ENCODE measurements around the gene ZDHHC11B.
A peak's percentile ranks its signal among the peaks of the same experiment; 100 is the strongest.

ZDHHC11B gene

GRCh38 chr5:671459-672328 lies 112.8 kb downstream of the ZDHHC11B start:
- Histone ChIP-seq H2AFZ (ENCODE audit: low read length) (no peak overlapping the region), H3K9ac (ENCODE audit: low read depth, low read length, poor library complexity) (no peak overlapping the region), H3K9me3 (replicated peaks in 1 of 2; ENCODE audit: control insufficient read depth in 2 of 2, insufficient read depth in 1 of 2, low read depth in 1 of 2, low read length in 2 of 2) (peaks cover 0 to 2% of the 10 kb centered on the region in 2 donors), H4K91ac (ENCODE audit: low read depth, low read length, poor library complexity) (peak overlapping the region; percentile 99), H3K4me3 (ENCODE audit: low read length in 2 of 2) (peak overlapping the region in 1 of 2 donors; percentile 61), H2BK5ac (ENCODE audit: low read length) (peak overlapping the region; percentile 94), H3K36me3 (replicated peaks in 1 of 2; ENCODE audit: control insufficient read depth in 2 of 2, insufficient read depth in 2 of 2, low read length in 2 of 2) (peaks cover 10 to 15% of the 10 kb centered on the region in 2 donors), H3K4ac (ENCODE audit: low read length) (peak overlapping the region; percentile 56), H2BK15ac (ENCODE audit: low read length) (peak overlapping the region; percentile 30), H4K8ac (ENCODE audit: low read depth, low read length) (no peak overlapping the region), H3K4me2 (ENCODE audit: insufficient read depth, low read length, poor library complexity, severe bottlenecking) (no peak overlapping the region), H3K27me3 (ENCODE audit: control insufficient read depth in 3 of 3, insufficient read depth in 3 of 3, low read depth in 1 of 3, low read length in 3 of 3) (peaks cover 0 to 2% (median 0%) of the 10 kb centered on the region in 3 experiments), H2BK120ac (ENCODE audit: low read depth, low read length) (no peak overlapping the region), H2AK5ac (ENCODE audit: low read depth, low read length) (peak overlapping the region; percentile 94), H3K79me1 (ENCODE audit: low read depth, low read length) (no peaks in the 10 kb centered on the region), H3K18ac (ENCODE audit: low read length) (peak overlapping the region; percentile 61), H3K14ac (ENCODE audit: low read length) (no peak overlapping the region), H3K4me1 (ENCODE audit: control insufficient read depth in 2 of 2, insufficient read depth in 1 of 2, low read depth in 1 of 2, low read length in 2 of 2) (peaks cover 20 to 33% of the 10 kb centered on the region in 2 donors), H3K23ac (ENCODE audit: low read depth, low read length, poor library complexity) (peak overlapping the region; percentile 86), H3K27ac (replicated peaks; ENCODE audit: low read length) (no peak overlapping the region), H2BK12ac (ENCODE audit: low read length) (peak overlapping the region; percentile 60)
- no CpG with 5 or more reads among the region's 27 CpGs for WGBS, 2 donors (ENCODE audit: extremely low coverage in 2 of 2, insufficient read length in 2 of 2, insufficient replicate concordance in 1 of 2)
- DNase-seq (ENCODE audit: low spot score), result peak; percentile 58

- no CpG with 5 or more reads among the region's 33 CpGs for WGBS, 2 donors (ENCODE audit: extremely low coverage in 2 of 2, insufficient read length in 2 of 2, insufficient replicate concordance in 1 of 2)
- H3K27me3 ChIP-seq (ENCODE audit: control insufficient read depth in 3 of 3, insufficient read depth in 3 of 3, low read depth in 1 of 3, low read length in 3 of 3), result no peaks in the 10 kb centered on the region
- no peak overlapping the region for H2AFZ ChIP-seq (ENCODE audit: low read length)
- no peak overlapping the region for H3K4me3 ChIP-seq (ENCODE audit: low read length in 2 of 2)
- H3K9me3 ChIP-seq (replicated peaks in 1 of 2; ENCODE audit: control insufficient read depth in 2 of 2, insufficient read depth in 1 of 2, low read depth in 1 of 2, low read length in 2 of 2), result no peaks in the 10 kb centered on the region
- H3K23ac ChIP-seq (ENCODE audit: low read depth, low read length, poor library complexity), result peak overlapping the region; percentile 43
- H2BK15ac ChIP-seq (ENCODE audit: low read length), result peak overlapping the region; percentile 49
- H3K27ac ChIP-seq (replicated peaks; ENCODE audit: low read length), result no peak overlapping the region
- no peaks in the 10 kb centered on the region for H3K79me1 ChIP-seq (ENCODE audit: low read depth, low read length)
- peak overlapping the region; percentile 66 for H2BK5ac ChIP-seq (ENCODE audit: low read length)
- DNase-seq (ENCODE audit: low spot score), result no peak
- no peak overlapping the region for H2BK120ac ChIP-seq (ENCODE audit: low read depth, low read length)
- peaks cover 20 to 33% of the 10 kb centered on the region in 2 donors for H3K4me1 ChIP-seq (ENCODE audit: control insufficient read depth in 2 of 2, insufficient read depth in 1 of 2, low read depth in 1 of 2, low read length in 2 of 2)
- peak overlapping the region; percentile 48 for H3K18ac ChIP-seq (ENCODE audit: low read length)
- peak overlapping the region; percentile 12 for H4K91ac ChIP-seq (ENCODE audit: low read depth, low read length, poor library complexity)
- peak overlapping the region; percentile 75 for H2AK5ac ChIP-seq (ENCODE audit: low read depth, low read length)
- no peak overlapping the region for H3K4ac ChIP-seq (ENCODE audit: low read length)
- peaks cover 14 to 24% of the 10 kb centered on the region in 2 donors for H3K36me3 ChIP-seq (replicated peaks in 1 of 2; ENCODE audit: control insufficient read depth in 2 of 2, insufficient read depth in 2 of 2, low read length in 2 of 2)
- peak overlapping the region; percentile 22 for H2BK12ac ChIP-seq (ENCODE audit: low read length)
- no peak overlapping the region for H3K9ac ChIP-seq (ENCODE audit: low read depth, low read length, poor library complexity)
- H4K8ac ChIP-seq (ENCODE audit: low read depth, low read length), result no peak overlapping the region
- H3K14ac ChIP-seq (ENCODE audit: low read length), result peak overlapping the region; percentile 56
- H3K4me2 ChIP-seq (ENCODE audit: insufficient read depth, low read length, poor library complexity, severe bottlenecking), result no peak overlapping the region
Observed at GRCh38 chr5:670396-671270, 113.9 kb downstream of the ZDHHC11B start.

GRCh38 chr5:669842-670395 lies 114.6 kb downstream of the ZDHHC11B start:
- no peak overlapping the region for H3K27ac ChIP-seq (replicated peaks; ENCODE audit: low read length)

More at GRCh38 chr5:669842-670395, 114.6 kb downstream of the ZDHHC11B start:
- Histone ChIP-seq H3K4me1 (ENCODE audit: control insufficient read depth in 2 of 2, insufficient read depth in 1 of 2, low read depth in 1 of 2, low read length in 2 of 2) (peaks cover 20 to 33% of the 10 kb centered on the region in 2 donors), H2BK12ac (ENCODE audit: low read length) (no peak overlapping the region), H4K8ac (ENCODE audit: low read depth, low read length) (no peak overlapping the region), H3K27me3 (ENCODE audit: control insufficient read depth in 3 of 3, insufficient read depth in 3 of 3, low read depth in 1 of 3, low read length in 3 of 3) (no peaks in the 10 kb centered on the region), H3K36me3 (replicated peaks in 1 of 2; ENCODE audit: control insufficient read depth in 2 of 2, insufficient read depth in 2 of 2, low read length in 2 of 2) (peaks cover 17 to 31% of the 10 kb centered on the region in 2 donors), H3K4me3 (ENCODE audit: low read length in 2 of 2) (no peak overlapping the region), H2BK15ac (ENCODE audit: low read length) (no peak overlapping the region), H4K91ac (ENCODE audit: low read depth, low read length, poor library complexity) (no peak overlapping the region), H3K14ac (ENCODE audit: low read length) (peak overlapping the region; percentile 38), H2AK5ac (ENCODE audit: low read depth, low read length) (peak overlapping the region; percentile 75), H3K23ac (ENCODE audit: low read depth, low read length, poor library complexity) (no peak overlapping the region), H3K4me2 (ENCODE audit: insufficient read depth, low read length, poor library complexity, severe bottlenecking) (no peak overlapping the region), H2BK5ac (ENCODE audit: low read length) (no peak overlapping the region), H3K9me3 (replicated peaks in 1 of 2; ENCODE audit: control insufficient read depth in 2 of 2, insufficient read depth in 1 of 2, low read depth in 1 of 2, low read length in 2 of 2) (no peaks in the 10 kb centered on the region), H3K79me1 (ENCODE audit: low read depth, low read length) (peaks cover 2% of the 10 kb centered on the region), H2BK120ac (ENCODE audit: low read depth, low read length) (no peak overlapping the region), H3K18ac (ENCODE audit: low read length) (no peak overlapping the region), H3K4ac (ENCODE audit: low read length) (no peak overlapping the region), H2AFZ (ENCODE audit: low read length) (no peak overlapping the region), H3K9ac (ENCODE audit: low read depth, low read length, poor library complexity) (no peak overlapping the region)
- WGBS, 2 donors (ENCODE audit: extremely low coverage in 2 of 2, insufficient read length in 2 of 2, insufficient replicate concordance in 1 of 2), result no CpG with 5 or more reads among the region's 22 CpGs
- DNase-seq (ENCODE audit: low spot score), result no peak
